ENCODE data around the gene CYP2R1.

DNA sequence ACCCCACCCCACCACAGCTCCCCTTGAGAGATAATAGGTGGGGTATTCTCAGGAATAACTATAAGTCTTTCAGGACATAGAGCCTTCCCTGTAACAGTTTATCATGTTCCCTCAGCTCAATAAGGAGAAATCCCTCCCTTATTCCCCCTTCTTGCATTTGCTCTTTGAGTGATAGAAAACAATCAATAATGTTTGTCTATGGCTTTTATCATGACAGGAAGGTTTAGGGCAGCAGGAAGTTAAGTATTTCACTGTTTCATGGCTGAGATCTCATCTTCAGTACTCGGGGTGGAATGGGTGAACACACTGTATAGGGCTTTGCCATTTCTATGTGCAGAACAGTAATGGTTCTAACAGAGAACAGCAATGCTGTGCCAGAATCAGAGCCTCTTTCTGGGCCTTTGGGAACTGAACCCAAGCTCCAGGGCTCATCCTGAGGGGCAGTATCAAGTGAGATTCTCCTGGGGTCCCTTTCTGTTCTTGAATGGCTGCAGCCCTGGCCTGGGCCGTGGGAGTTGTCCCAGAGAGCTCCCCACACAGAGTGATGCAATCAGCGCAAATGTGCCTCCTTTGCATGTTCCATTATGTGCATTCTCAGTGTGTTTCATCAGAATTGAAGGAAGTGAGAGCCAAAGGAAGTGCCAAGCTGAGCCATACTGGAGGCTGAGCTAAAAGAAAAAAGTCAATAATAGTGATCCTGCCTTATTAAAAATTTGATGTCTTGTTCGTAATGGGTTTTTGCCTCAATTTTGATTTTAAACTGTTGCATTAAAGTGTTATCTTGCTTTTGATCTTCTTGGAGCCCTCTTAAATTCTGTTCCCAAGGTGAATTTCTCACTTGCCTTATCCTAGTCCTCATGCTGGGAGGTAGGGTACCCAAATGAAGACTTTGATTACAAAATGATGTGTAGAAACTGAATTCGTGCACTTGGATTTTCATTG lies 2.9 kb upstream of the CYP2R1 start:
- TF ChIP-seq EP300 (IDR thresholded peaks at IDR 0.05) = no peak
- TF ChIP-seq, protein P1, sequence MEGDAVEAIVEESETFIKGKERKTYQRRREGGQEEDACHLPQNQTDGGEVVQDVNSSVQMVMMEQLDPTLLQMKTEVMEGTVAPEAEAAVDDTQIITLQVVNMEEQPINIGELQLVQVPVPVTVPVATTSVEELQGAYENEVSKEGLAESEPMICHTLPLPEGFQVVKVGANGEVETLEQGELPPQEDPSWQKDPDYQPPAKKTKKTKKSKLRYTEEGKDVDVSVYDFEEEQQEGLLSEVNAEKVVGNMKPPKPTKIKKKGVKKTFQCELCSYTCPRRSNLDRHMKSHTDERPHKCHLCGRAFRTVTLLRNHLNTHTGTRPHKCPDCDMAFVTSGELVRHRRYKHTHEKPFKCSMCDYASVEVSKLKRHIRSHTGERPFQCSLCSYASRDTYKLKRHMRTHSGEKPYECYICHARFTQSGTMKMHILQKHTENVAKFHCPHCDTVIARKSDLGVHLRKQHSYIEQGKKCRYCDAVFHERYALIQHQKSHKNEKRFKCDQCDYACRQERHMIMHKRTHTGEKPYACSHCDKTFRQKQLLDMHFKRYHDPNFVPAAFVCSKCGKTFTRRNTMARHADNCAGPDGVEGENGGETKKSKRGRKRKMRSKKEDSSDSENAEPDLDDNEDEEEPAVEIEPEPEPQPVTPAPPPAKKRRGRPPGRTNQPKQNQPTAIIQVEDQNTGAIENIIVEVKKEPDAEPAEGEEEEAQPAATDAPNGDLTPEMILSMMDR (IDR thresholded peaks at IDR 0.05) = no peak
- no peak for TF ChIP-seq POLR2AphosphoS5 (IDR thresholded peaks at IDR 0.05)
- no peak for TF ChIP-seq POLR2A (IDR thresholded peaks at IDR 0.05)
